ENCODE measurements around the gene ERAL1.
"Not testable (repeated sequence)": the region's sequence is repeated elsewhere in the genome, so short reads cannot be mapped to it uniquely, and the experiment has no call there.

ERAL1 gene

GRCh38 chr17:28853295-28853694 is 1.5 kb upstream of the ERAL1 start:
- DNase-seq (ENCODE audit: low spot score) = no peak

- DNase-seq (ENCODE audit: low spot score) = no peak
Measured at GRCh38 chr17:28855336-28855679, 492 bp downstream of the ERAL1 start.

GRCh38 chr17:28856028-28856574 is 1.3 kb downstream of the ERAL1 start:
- no peak for DNase-seq (ENCODE audit: low spot score)

- no peak for DNase-seq (ENCODE audit: low spot score)
Measured at GRCh38 chr17:28857905-28858800, 3.3 kb downstream of the ERAL1 start.

GRCh38 chr17:28858801-28859355 is 4.1 kb downstream of the ERAL1 start:
- DNase-seq (ENCODE audit: low spot score) = no peak

GRCh38 chr17:28860363-28860808 is 5.6 kb downstream of the ERAL1 start:
- DNase-seq (ENCODE audit: low spot score) = no peak

- no peak for DNase-seq (ENCODE audit: low spot score)
Measured at GRCh38 chr17:28861393-28862203, 6.8 kb downstream of the ERAL1 start.

- no peak for DNase-seq (ENCODE audit: low spot score)
Measured at GRCh38 chr17:28862561-28862960, 7.7 kb downstream of the ERAL1 start.

GRCh38 chr17:28863953-28864352 is 9.1 kb downstream of the ERAL1 start:
- no peak for DNase-seq (ENCODE audit: low spot score)

GRCh38 chr17:28864991-28865849 is 10.4 kb downstream of the ERAL1 start:
- DNase-seq (ENCODE audit: low spot score) = peak; percentile 53

GRCh38 chr17:28865946-28866752 is 11.3 kb downstream of the ERAL1 start:
- DNase-seq (ENCODE audit: low spot score) = no peak

- no peak for DNase-seq (ENCODE audit: low spot score)
Measured at GRCh38 chr17:28867276-28867675, 12.5 kb downstream of the ERAL1 start.

- DNase-seq (ENCODE audit: low spot score) = no peak
Measured at GRCh38 chr17:28871056-28871579, 16.3 kb downstream of the ERAL1 start.

GRCh38 chr17:28873839-28874238 is 19.0 kb downstream of the ERAL1 start:
- DNase-seq (ENCODE audit: low spot score) = no peak

- no peak for DNase-seq (ENCODE audit: low spot score)
Measured at GRCh38 chr17:28874750-28875149, 19.9 kb downstream of the ERAL1 start.

GRCh38 chr17:28875848-28876550 is 21.2 kb downstream of the ERAL1 start:
- DNase-seq (ENCODE audit: low spot score) = no peak

GRCh38 chr17:28877150-28877711 is 22.4 kb downstream of the ERAL1 start:
- not testable (repeated sequence) for DNase-seq (ENCODE audit: low spot score)

- DNase-seq (ENCODE audit: low spot score) = no peak
Measured at GRCh38 chr17:28878158-28878910, 23.5 kb downstream of the ERAL1 start.

- DNase-seq (ENCODE audit: low spot score) = peak; percentile 81
Measured at GRCh38 chr17:28878981-28879380, 24.2 kb downstream of the ERAL1 start.

Data from HuH-7 (cell line).